HEK293 (cell line): ENCODE results near the gene DSCAM.

Source experiments
- CTCF ChIA-PET: fragments of 350-600 bp; formaldehyde crosslinking; extraction: SDS; loops from one replicate; lab custom pipeline; 2021; ENCODE audit warnings: antibody characterized with exemption; lab: Yijun Ruan, JAX
- POLR2A ChIA-PET: fragments of 300-600 bp; formaldehyde crosslinking; extraction: SDS; loops from one replicate; lab custom pipeline; 2020; ENCODE audit warnings: antibody characterized with exemption, inconsistent platforms; lab: Yijun Ruan, JAX
- H3K27ac ChIP-seq: fragments of 200-500 bp; sonication (Bioruptor generic); 2 replicates; pipeline ENCODE4 v1.5.1; 2014; ENCODE audit warnings: low read depth, low read length, control low read depth, inconsistent platforms; ENCODE audit errors: extremely low read depth
- H3K36me3 ChIP-seq, 2 experiments: fragments of 200-500 bp in 1 of 2; sonication (Bioruptor generic) in 1 of 2; 1 replicate in 1 of 2; 2 replicates in 1 of 2; pipeline ENCODE4 v1.5.1; 2014 to 2017; ENCODE audit warnings: inconsistent platforms in 2 of 2, low read length in 2 of 2; ENCODE audit not compliant: control insufficient read depth in 2 of 2, insufficient read depth in 1 of 2
- H3K4me1 ChIP-seq: fragments of 200-500 bp; sonication (Bioruptor generic); 2 replicates; pipeline ENCODE4 v1.5.1; 2014; ENCODE audit warnings: mild to moderate bottlenecking, low read length, inconsistent platforms; ENCODE audit not compliant: control insufficient read depth, insufficient read depth
- H3K4me3 ChIP-seq: 2 replicates; pipeline ENCODE4 v1.5.1; 2011; ENCODE audit warnings: low read depth, mild to moderate bottlenecking, control low read depth, low read length, moderate library complexity
- H3K9me3 ChIP-seq: fragments of 200-500 bp; sonication (Bioruptor generic); 2 replicates; pipeline ENCODE4 v1.5.1; 2014; ENCODE audit warnings: low read depth, low read length, inconsistent platforms; ENCODE audit not compliant: control insufficient read depth, insufficient read depth
- AEBP2 ChIP-seq: fragments of 450-650 bp; formaldehyde crosslinking; IDR thresholded peaks from 2 replicates; pipeline ENCODE4 v1.5.1; 2016; ENCODE audit warnings: missing biosample characterization, missing genetic modification characterization, borderline replicate concordance
- BCL11A ChIP-seq: fragments of 450-650 bp; formaldehyde crosslinking; IDR thresholded peaks from 2 replicates; pipeline ENCODE4 v1.5.1; 2016; ENCODE audit warnings: low read depth, missing biosample characterization, missing genetic modification characterization
- BCL6B ChIP-seq: fragments of 450-650 bp; formaldehyde crosslinking; IDR thresholded peaks from 2 replicates; pipeline ENCODE4 v1.5.1; 2017; ENCODE audit warnings: missing biosample characterization, missing genetic modification characterization
- HIC1 ChIP-seq: fragments of 450-650 bp; formaldehyde crosslinking; IDR thresholded peaks from 2 replicates; pipeline ENCODE4 v1.5.1; 2016; ENCODE audit warnings: missing biosample characterization, missing genetic modification characterization
- KLF1 ChIP-seq: fragments of 450-650 bp; formaldehyde crosslinking; IDR thresholded peaks from 2 replicates; pipeline ENCODE4 v1.5.1; 2016; ENCODE audit warnings: missing biosample characterization, missing genetic modification characterization
- KLF7 ChIP-seq: fragments of 450-650 bp; formaldehyde crosslinking; IDR thresholded peaks from 2 replicates; pipeline ENCODE4 v1.5.1; 2016; ENCODE audit warnings: missing biosample characterization, missing genetic modification characterization, borderline replicate concordance
- OSR2 ChIP-seq: fragments of 450-650 bp; formaldehyde crosslinking; IDR thresholded peaks from 2 replicates; pipeline ENCODE4 v1.5.1; 2016; ENCODE audit warnings: missing biosample characterization, missing genetic modification characterization
- PBX3 ChIP-seq: sonication (generic); formaldehyde crosslinking; IDR thresholded peaks from 2 replicates; pipeline ENCODE4 v1.8.1; 2022; ENCODE audit warnings: mild to moderate bottlenecking, moderate library complexity, missing genetic modification reagents
- RBAK ChIP-seq: fragments of 450-650 bp; formaldehyde crosslinking; IDR thresholded peaks from 2 replicates; pipeline ENCODE4 v1.5.1; 2016; ENCODE audit warnings: missing biosample characterization, missing genetic modification characterization
- SCRT1 ChIP-seq: fragments of 450-650 bp; formaldehyde crosslinking; IDR thresholded peaks from 2 replicates; pipeline ENCODE4 v1.5.1; 2016; ENCODE audit warnings: missing biosample characterization, missing genetic modification characterization, borderline replicate concordance
- ZBTB7A ChIP-seq: fragments of 450-650 bp; formaldehyde crosslinking; IDR thresholded peaks from 2 replicates; pipeline ENCODE4 v1.5.1; 2016; ENCODE audit warnings: low read depth, missing biosample characterization, missing genetic modification characterization
- ZNF114 ChIP-seq: fragments of 450-650 bp; formaldehyde crosslinking; IDR thresholded peaks from 2 replicates; pipeline ENCODE4 v1.5.0; 2017; ENCODE audit warnings: missing biosample characterization, missing genetic modification characterization
- ZNF184 ChIP-seq: fragments of 450-650 bp; IDR thresholded peaks from 2 replicates; pipeline ENCODE4 v1.5.1; 2018; ENCODE audit warnings: missing biosample characterization, mild to moderate bottlenecking, missing genetic modification characterization
- ZNF19 ChIP-seq: fragments of 450-650 bp; formaldehyde crosslinking; IDR thresholded peaks from 2 replicates; pipeline ENCODE4; 2016; ENCODE audit warnings: missing biosample characterization, missing genetic modification characterization, low read depth
- ZNF202 ChIP-seq: fragments of 450-650 bp; formaldehyde crosslinking; IDR thresholded peaks from 2 replicates; pipeline ENCODE4 v1.5.1; 2016; ENCODE audit warnings: missing biosample characterization, missing genetic modification characterization, borderline replicate concordance
- ZNF239 ChIP-seq: fragments of 450-650 bp; formaldehyde crosslinking; IDR thresholded peaks from 2 replicates; pipeline ENCODE4 v1.5.1; 2016; ENCODE audit warnings: missing biosample characterization, missing genetic modification characterization
- ZNF266 ChIP-seq: fragments of 450-650 bp; formaldehyde crosslinking; IDR thresholded peaks from 2 replicates; pipeline ENCODE4 v1.5.1; 2016; ENCODE audit warnings: missing biosample characterization, missing genetic modification characterization, low read depth
- ZNF280D ChIP-seq: fragments of 450-650 bp; formaldehyde crosslinking; IDR thresholded peaks from 2 replicates; pipeline ENCODE4 v1.5.1; 2016; ENCODE audit warnings: missing biosample characterization, missing genetic modification characterization
- ZNF404 ChIP-seq: fragments of 450-650 bp; formaldehyde crosslinking; IDR thresholded peaks from 2 replicates; pipeline ENCODE4 v1.5.1; 2017; ENCODE audit warnings: missing biosample characterization, missing genetic modification characterization
- ZNF660 ChIP-seq: fragments of 450-650 bp; IDR thresholded peaks from 2 replicates; pipeline ENCODE4 v1.5.1; 2018; ENCODE audit warnings: missing biosample characterization, mild to moderate bottlenecking, missing genetic modification characterization
- ZNF76 ChIP-seq: fragments of 450-650 bp; formaldehyde crosslinking; IDR thresholded peaks from 2 replicates; pipeline ENCODE4; 2016; ENCODE audit warnings: low read depth, missing biosample characterization, missing genetic modification characterization, borderline replicate concordance
- ZNF791 ChIP-seq: fragments of 450-650 bp; formaldehyde crosslinking; IDR thresholded peaks from 2 replicates; pipeline ENCODE4 v1.5.1; 2016; ENCODE audit warnings: missing biosample characterization, missing genetic modification characterization
- ZSCAN16 ChIP-seq: fragments of 450-650 bp; formaldehyde crosslinking; IDR thresholded peaks from 2 replicates; pipeline ENCODE4 v1.5.1; 2016; ENCODE audit warnings: missing biosample characterization, missing genetic modification characterization

Gene DSCAM

GRCh38 chr21:40051801-40052200, 795.2 kb downstream of the DSCAM start:
- no peaks in the 10 kb centered on the region for H3K36me3 ChIP-seq
- no peak overlapping the region for H3K4me3 ChIP-seq
- TF ChIP-seq PBX3 (CRISPR knock-in tag) (no peak), KLF7 (no peak), ZNF660 (no peak), ZNF19 (tag by site-specific recombination) (no peak), BCL6B (tag by site-specific recombination) (no peak), ZNF202 (no peak), ZNF114 (no peak), HIC1 (tag by site-specific recombination) (no peak), ZSCAN16 (no peak), ZNF266 (no peak)
- no peak overlapping the region for H3K27ac ChIP-seq
- ChIA-PET POLR2A (interaction anchor here (0.8 kb wide), 1 partner anchor 11 kb away, joined by 3 read pairs; no protein-coding TSS in a partner anchor), CTCF (interaction anchor here (0.6 to 3.0 kb wide), 5 partner anchors 68 to 265 kb away, joined by 3 to 15 read pairs (median 3); no protein-coding TSS in a partner anchor)
- no peaks in the 10 kb centered on the region for H3K9me3 ChIP-seq
- peaks cover 25% of the 10 kb centered on the region for H3K4me1 ChIP-seq

- Histone ChIP-seq H3K9me3 (no peaks in the 10 kb centered on the region), H3K27ac (no peak overlapping the region), H3K36me3 (no peaks in the 10 kb centered on the region), H3K4me3 (no peak overlapping the region), H3K4me1 (peaks cover 22% of the 10 kb centered on the region)
- TF ChIP-seq ZNF239 (tag by site-specific recombination) (no peak), AEBP2 (tag by site-specific recombination) (no peak), ZBTB7A (tag by site-specific recombination) (no peak), BCL11A (tag by site-specific recombination) (no peak), RBAK (no peak), SCRT1 (no peak), OSR2 (no peak), ZNF404 (no peak), ZNF184 (no peak), ZNF76 (no peak), KLF1 (tag by site-specific recombination) (no peak), ZNF280D (tag by site-specific recombination) (no peak), ZNF791 (no peak)
- ChIA-PET CTCF (interaction anchor here (3.0 kb wide), 1 partner anchor 70 kb away, joined by 15 read pairs; no protein-coding TSS in a partner anchor), POLR2A (no interaction called here)
Measured at GRCh38 chr21:40049931-40050290, 797.0 kb downstream of the DSCAM start.
